PC-3 (cell line): ENCODE results near the gene ELL2. TPM values are rescaled to one million over a fixed set of nuclear protein-coding genes. Genes with fewer than 3 reads are reported as not detected.

Experiments
- ATAC-seq: fragments of 200-7000 bp; cut with Tn5 transposase; 2 replicates; pipeline ENCODE4 v1.9.1; 2020; ENCODE audit warnings: mild to moderate bottlenecking, moderate library complexity
- BruUV-seq: library from RNA; stranded (reverse); fragments of 400-500 nt; replicated peaks from 2 replicates; lab custom pipeline; 2021; lab: Mats Ljungman, UMichigan
- CTCF ChIA-PET: fragments of 300-600 bp; sonication (Branson Sonifier 250); formaldehyde crosslinking; loops from one replicate; lab custom pipeline; 2022; ENCODE audit warnings: antibody characterized with exemption; lab: Charles Lee
- POLR2A ChIA-PET: fragments of 300-600 bp; sonication (Branson Sonifier 250); formaldehyde crosslinking; loops from one replicate; lab custom pipeline; 2022; ENCODE audit warnings: antibody characterized with exemption; ENCODE audit not compliant: unreplicated experiment; lab: Charles Lee
- DNase-seq: peaks from one replicate; pipeline ENCODE4 v3.0.0-alpha.2; 2015
- H2AFZ ChIP-seq: fragments of 300-600 bp; sonication (generic); 2 replicates; pipeline ENCODE4 v1.6.0; 2016; ENCODE audit warnings: antibody characterized with exemption, low read length
- H3F3A ChIP-seq: fragments of 300-600 bp; sonication (generic); one replicate; pipeline ENCODE4 v1.6.0; 2017; ENCODE audit warnings: antibody characterized with exemption, low read length, control low read depth, mild to moderate bottlenecking; ENCODE audit not compliant: unreplicated experiment
- H3K27ac ChIP-seq: fragments of 300-600 bp; sonication (generic); 2 replicates; pipeline ENCODE4 v1.5.1; 2016; ENCODE audit warnings: mild to moderate bottlenecking, low read length
- H3K27me3 ChIP-seq: fragments of 300-600 bp; sonication (generic); 2 replicates; pipeline ENCODE4 v1.6.1; 2016; ENCODE audit warnings: low read length, mixed read lengths
- H3K36me3 ChIP-seq: fragments of 300-600 bp; sonication (generic); 2 replicates; pipeline ENCODE4 v1.6.1; 2016; ENCODE audit warnings: low read depth, mixed run types, low read length, mixed read lengths
- H3K4me1 ChIP-seq: fragments of 300-600 bp; sonication (generic); 2 replicates; pipeline ENCODE4 v1.5.1; 2016; ENCODE audit warnings: low read length; ENCODE audit not compliant: insufficient read depth
- H3K4me2 ChIP-seq: fragments of 300-600 bp; sonication (generic); 2 replicates; pipeline ENCODE4 v1.6.0; 2016; ENCODE audit warnings: low read length
- H3K4me3 ChIP-seq: fragments of 300-600 bp; sonication (generic); 2 replicates; pipeline ENCODE4 v1.5.1; 2016; ENCODE audit warnings: mild to moderate bottlenecking, low read length, mixed read lengths
- H3K79me2 ChIP-seq: fragments of 300-600 bp; sonication (generic); 2 replicates; pipeline ENCODE4 v1.6.1; 2017; ENCODE audit warnings: low read length, mixed read lengths
- H3K9ac ChIP-seq: fragments of 300-600 bp; sonication (generic); 2 replicates; pipeline ENCODE4 v1.6.0; 2016; ENCODE audit warnings: mild to moderate bottlenecking, low read length
- H3K9me2 ChIP-seq: fragments of 300-600 bp; sonication (generic); replicated peaks from 2 replicates; pipeline ENCODE4 v1.6.1; 2016; ENCODE audit warnings: mixed run types, low read length, mixed read lengths
- H3K9me3 ChIP-seq: fragments of 300-600 bp; sonication (generic); 2 replicates; pipeline ENCODE4 v1.6.1; 2016; ENCODE audit warnings: low read length, mixed read lengths
- H4K20me1 ChIP-seq: fragments of 300-600 bp; sonication (generic); 2 replicates; pipeline ENCODE4 v1.6.1; 2016; ENCODE audit warnings: low read length, mixed read lengths
- EZH2 ChIP-seq: fragments of 300-600 bp; sonication (generic); IDR thresholded peaks from one replicate; pipeline ENCODE4 v1.6.1; 2017; ENCODE audit warnings: antibody characterized with exemption, mild to moderate bottlenecking, low read length; ENCODE audit not compliant: unreplicated experiment
- EZH2phosphoT487 ChIP-seq: fragments of 300-600 bp; sonication (generic); IDR thresholded peaks from 2 replicates; pipeline ENCODE4 v1.6.1; 2018; ENCODE audit warnings: mild to moderate bottlenecking, antibody characterized with exemption, low read length, borderline replicate concordance
- intact Hi-C: fragments of 100-400 bp; cut with micrococcal nuclease; formaldehyde crosslinking; loops from 2 replicates; pipeline ENCODE4 v1.9.0; 2023
- total RNA-seq: library from RNA; depleted of rRNA; stranded (reverse); fragments of >200 nt; gene quantifications from 2 replicates; pipeline ENCODE4 v1.2.3, GENCODE V29; 2014; rRNA removed
- TF ChIP-seq, protein P1 (sequence below): fragments of 300-600 bp; sonication (generic); conservative IDR thresholded peaks from 2 replicates; pipeline ENCODE4 v1.5.1; 2017; ENCODE audit warnings: antibody characterized with exemption, low read depth, mild to moderate bottlenecking, low read length

The ELL2 gene
- total RNA-seq, 1 experiment from 2014 or later: 72.2 TPM

DNA sequence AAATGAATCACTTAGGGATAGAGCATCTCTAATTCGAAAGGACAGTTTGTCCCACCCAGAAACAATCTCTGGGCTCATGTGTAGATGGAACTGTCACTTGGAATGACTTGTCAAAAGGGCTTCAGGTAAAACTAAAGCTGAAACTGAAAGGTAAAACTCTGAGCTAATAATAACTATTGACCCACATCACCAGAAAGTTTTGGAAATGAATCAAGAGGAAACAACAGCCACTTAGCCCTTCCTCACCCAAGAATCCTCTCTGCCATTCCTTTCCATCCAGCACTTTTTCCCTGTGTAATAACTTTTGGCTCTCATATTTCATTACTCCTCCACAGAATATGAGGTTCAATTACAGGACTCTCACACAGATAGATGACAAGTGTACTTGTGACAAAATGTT lies 125.1 kb downstream of the ELL2 start:
- Histone ChIP-seq H3K4me1 (peaks cover 14% of the 10 kb centered on the region), H3K9me3 (no peaks in the 10 kb centered on the region), H3K9me2 (no peaks in the 10 kb centered on the region), H3K4me3 (no peak overlapping the region), H3F3A (no peaks in the 10 kb centered on the region), H4K20me1 (no peaks in the 10 kb centered on the region), H2AFZ (no peak overlapping the region), H3K27ac (no peak overlapping the region), H3K9ac (no peak overlapping the region), H3K79me2 (no peaks in the 10 kb centered on the region), H3K4me2 (no peak overlapping the region), H3K27me3 (no peaks in the 10 kb centered on the region), H3K36me3 (no peaks in the 10 kb centered on the region)
- CTCF ChIA-PET: no interaction called here
- no TSS peak for BruUV-seq
- intact Hi-C loops: loop anchor here (1.0 kb wide), 1 partner anchor 14 kb away; the partner anchor contains the start of gene GLRX
- TF ChIP-seq, protein P1, sequence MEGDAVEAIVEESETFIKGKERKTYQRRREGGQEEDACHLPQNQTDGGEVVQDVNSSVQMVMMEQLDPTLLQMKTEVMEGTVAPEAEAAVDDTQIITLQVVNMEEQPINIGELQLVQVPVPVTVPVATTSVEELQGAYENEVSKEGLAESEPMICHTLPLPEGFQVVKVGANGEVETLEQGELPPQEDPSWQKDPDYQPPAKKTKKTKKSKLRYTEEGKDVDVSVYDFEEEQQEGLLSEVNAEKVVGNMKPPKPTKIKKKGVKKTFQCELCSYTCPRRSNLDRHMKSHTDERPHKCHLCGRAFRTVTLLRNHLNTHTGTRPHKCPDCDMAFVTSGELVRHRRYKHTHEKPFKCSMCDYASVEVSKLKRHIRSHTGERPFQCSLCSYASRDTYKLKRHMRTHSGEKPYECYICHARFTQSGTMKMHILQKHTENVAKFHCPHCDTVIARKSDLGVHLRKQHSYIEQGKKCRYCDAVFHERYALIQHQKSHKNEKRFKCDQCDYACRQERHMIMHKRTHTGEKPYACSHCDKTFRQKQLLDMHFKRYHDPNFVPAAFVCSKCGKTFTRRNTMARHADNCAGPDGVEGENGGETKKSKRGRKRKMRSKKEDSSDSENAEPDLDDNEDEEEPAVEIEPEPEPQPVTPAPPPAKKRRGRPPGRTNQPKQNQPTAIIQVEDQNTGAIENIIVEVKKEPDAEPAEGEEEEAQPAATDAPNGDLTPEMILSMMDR: no peak
- no peak for TF ChIP-seq EZH2
- TF ChIP-seq EZH2phosphoT487: no peak
- DNase-seq (no peak), ATAC-seq (no peak; the same call in 1 of the 2 replicates)
- POLR2A ChIA-PET: interaction anchor here (1.0 kb wide), 1 partner anchor 14 kb away, joined by 4 read pairs; no protein-coding TSS in a partner anchor

DNA sequence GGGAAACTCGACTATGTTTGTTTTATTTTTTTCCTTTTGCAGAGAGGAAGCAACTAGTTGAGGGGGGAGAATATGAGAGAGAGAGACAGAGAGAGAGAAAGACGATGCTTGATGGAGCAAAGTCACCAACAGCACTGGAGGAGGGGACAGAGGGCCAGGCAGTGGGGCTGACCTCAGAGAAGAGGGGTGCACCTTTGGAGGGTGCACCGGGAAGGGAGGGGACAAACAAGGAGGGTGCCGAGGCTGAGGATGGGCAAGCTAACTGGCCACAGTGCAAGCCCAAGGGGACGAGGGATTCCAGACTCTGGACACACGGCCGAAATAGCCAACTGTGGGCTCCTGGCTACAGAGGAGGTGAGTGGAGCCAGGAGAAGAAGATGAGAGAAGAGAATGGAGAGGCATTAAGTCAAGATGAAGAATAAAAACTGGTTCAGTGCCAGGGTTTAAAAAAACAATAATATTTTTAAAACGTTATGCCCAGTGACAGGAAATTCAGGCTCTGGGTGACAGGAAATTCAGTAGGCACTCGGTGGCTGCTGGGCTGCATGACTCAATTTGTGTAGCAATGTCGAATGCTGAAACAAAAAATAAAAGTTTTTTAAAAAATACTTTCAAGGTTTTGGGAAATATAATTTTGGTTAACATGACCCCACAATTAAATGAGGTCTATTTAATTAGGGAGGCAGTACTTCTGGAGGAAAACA lies 125.8 kb downstream of the ELL2 start:
- intact Hi-C loops: loop anchor here (1.0 kb wide), 1 partner anchor 14 kb away; the partner anchor contains the start of gene GLRX
- H3K9me2 ChIP-seq: no peaks in the 10 kb centered on the region
- H3K27me3 ChIP-seq: no peaks in the 10 kb centered on the region
- no peaks in the 10 kb centered on the region for H3K36me3 ChIP-seq
- H3K4me2 ChIP-seq: peak overlapping the region; percentile 84
- no peaks in the 10 kb centered on the region for H3K9me3 ChIP-seq
- BruUV-seq: no TSS peak
- 0 out of 2 replicates have a peak overlapping the region, but pooled peaks have one; percentile 60 for H3K9ac ChIP-seq
- ChIA-PET CTCF (no interaction called here), POLR2A (interaction anchor here (1.0 kb wide), 1 partner anchor 13 kb away, joined by 4 read pairs; no protein-coding TSS in a partner anchor)
- H3F3A ChIP-seq: no peaks in the 10 kb centered on the region
- H3K79me2 ChIP-seq: no peaks in the 10 kb centered on the region
- no peak for DNase-seq
- peak overlapping the region; percentile 35; the same call in 1 of the 2 replicates for H2AFZ ChIP-seq
- no peaks in the 10 kb centered on the region for H4K20me1 ChIP-seq
- H3K27ac ChIP-seq: no peak overlapping the region
- TF ChIP-seq EZH2phosphoT487 (no peak), EZH2 (no peak)
- TF ChIP-seq, protein P1: no peak
- H3K4me1 ChIP-seq: peaks cover 14% of the 10 kb centered on the region
- ATAC-seq: no peak
- H3K4me3 ChIP-seq: peak overlapping the region; percentile 71

Other genes with a start within 250 kb of the ELL2 start
- 14.2 and 16.3 TPM in 2 replicates for gene RHOBTB3, start 230.5 kb downstream of the ELL2 start, total RNA-seq
- gene GLRX, start 139.1 kb downstream of the ELL2 start, total RNA-seq: 24.6 and 27.4 TPM in 2 replicates